Glomerular visceral epithelial cell (primary cell): ENCODE measurements around the gene SCAF8.

Source experiments
- DNase-seq: peaks from one replicate; pipeline ENCODE4 v3.0.0-alpha.2; 2016; ENCODE audit errors: extremely low spot score

Gene SCAF8

GRCh38 chr6:154839546-154839945 lies 106.3 kb downstream of the SCAF8 start:
- no peak for DNase-seq

DNA sequence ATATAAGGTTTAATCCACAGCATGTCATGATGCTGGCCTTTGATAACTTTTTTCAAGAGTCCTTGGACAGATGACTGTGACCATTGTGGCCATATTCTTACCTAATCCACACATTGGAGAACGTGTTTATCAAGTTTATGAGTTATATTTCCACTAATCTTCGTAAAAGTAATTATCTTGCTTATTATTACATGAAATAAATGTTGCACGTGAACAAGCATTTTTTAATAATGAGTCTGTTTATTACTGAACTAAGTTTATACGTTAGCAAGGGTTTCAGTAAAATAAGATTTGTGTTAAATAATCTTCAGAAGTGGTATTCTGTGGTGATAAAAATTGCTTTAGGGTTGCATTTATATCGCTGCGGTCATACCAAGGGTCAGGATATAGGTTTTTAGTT lies 107.1 kb downstream of the SCAF8 start:
- no peak for DNase-seq

- DNase-seq = no peak
Observed at GRCh38 chr6:154841109-154841508, 107.9 kb downstream of the SCAF8 start.

DNA sequence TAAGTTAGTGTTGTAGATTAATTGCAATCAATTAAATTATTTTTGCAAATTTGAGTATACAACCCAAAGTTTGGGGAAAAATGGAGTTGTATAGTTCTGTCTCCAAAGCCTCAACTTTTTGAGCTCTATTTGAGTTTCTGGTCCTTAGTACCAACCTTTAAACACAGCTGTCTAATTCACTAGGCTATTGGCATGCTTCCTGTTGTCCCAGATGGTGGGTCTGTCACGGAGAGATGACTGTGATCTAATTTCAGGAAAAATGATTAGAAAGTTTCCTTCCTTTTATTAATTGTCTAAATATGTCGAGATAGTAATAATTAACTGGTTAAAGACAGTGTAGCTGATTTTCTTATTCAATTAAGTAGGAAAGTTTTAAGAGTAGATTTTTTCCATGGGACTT lies 109.6 kb downstream of the SCAF8 start:
- DNase-seq = no peak

DNA sequence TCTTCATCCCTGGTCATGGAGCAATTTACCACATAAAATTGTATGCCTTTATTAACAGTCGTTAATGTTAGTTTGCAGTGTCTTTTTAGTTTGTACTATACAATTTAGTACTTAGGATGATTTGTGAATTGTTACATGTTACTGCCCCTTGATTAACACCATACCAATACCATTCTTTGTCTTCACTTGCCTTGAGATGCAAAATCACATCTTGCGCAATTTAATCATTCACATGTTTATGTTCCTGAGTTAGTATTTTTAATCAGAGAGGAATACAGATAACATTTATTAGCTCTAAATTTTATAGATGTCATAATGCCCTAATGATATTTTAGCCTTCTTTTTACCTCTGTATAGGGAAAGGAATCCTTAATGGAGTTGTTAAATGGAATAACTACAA lies 114.1 kb downstream of the SCAF8 start:
- no peak for DNase-seq

DNA sequence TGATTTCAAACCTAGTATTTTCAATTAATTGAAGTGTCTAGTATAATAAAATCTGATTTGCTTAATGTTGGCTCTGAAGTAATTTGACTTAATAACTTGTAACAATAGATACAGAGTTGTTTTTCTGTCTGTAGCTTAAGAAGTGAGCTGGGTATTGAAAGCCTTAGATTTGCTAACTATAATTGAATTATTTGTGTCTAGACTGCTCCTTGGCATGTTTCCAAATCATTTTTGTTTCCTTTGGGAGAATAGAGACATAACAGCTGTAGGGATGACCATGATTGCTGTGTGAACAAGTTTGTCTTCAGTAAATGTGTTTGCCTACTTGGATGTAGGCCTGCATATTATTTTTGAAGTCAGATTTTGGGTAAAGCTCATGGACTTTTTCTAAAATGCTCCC lies 115.4 kb downstream of the SCAF8 start:
- DNase-seq = peak; percentile 7

DNA sequence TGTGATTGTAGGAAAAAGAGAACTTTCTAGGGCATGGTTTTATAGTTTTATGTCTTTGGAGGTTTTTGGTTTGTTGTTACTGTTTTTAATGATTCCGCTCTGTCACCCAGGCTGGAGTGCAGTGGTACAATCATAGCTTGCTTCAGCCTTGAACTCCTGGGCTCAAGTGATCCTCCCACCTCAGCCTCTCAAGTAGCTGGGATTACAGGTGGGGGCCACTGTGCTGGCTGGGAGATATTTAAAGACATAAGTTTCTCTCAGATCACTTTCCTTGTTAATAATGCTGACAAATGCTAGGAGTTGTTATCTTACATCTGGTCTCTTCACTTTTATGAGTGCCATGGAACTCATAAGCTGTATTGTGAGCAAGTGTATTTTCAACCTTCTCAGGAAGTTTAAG lies 116.3 kb downstream of the SCAF8 start:
- DNase-seq = no peak

GRCh38 chr6:154852687-154853086 lies 119.5 kb downstream of the SCAF8 start:
- DNase-seq = no peak

DNA sequence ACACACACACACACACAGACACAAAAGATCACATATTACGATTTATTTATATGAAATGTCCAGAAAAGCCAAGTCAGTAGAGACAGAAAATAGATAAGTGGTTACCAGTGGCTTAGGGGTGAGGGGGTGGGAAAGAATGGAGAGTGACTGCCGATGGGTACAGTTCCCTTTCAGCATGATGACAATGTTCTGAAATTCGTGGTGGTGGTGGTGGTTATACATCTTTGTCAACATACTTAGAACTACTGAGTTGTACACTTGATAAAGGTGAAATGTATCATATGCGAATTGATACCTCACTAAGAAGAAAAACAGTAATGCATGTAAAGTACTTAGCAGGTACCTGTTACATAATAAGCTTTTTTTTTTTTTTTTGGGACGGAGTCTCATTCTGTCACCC lies 124.3 kb downstream of the SCAF8 start:
- no peak for DNase-seq

DNA sequence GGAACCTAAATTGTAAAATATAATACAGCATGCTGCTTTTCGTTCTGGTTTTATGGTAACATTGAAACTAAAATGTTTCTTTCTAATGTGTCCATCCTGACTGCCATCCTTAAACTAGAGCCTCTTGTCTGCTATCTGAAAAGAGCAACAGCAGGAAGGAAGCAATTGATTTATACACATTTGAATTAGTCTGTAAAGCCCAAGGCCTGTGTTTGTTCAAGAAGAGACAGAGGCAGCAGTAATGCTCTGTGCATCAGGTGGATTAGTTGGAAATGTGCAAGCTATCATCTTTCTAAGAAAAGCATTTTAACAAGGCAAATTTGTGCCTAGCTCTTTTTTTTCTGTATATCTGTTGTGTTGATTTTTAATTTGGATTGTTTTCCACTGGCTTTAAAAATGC lies 128.6 kb downstream of the SCAF8 start:
- no peak for DNase-seq

DNA sequence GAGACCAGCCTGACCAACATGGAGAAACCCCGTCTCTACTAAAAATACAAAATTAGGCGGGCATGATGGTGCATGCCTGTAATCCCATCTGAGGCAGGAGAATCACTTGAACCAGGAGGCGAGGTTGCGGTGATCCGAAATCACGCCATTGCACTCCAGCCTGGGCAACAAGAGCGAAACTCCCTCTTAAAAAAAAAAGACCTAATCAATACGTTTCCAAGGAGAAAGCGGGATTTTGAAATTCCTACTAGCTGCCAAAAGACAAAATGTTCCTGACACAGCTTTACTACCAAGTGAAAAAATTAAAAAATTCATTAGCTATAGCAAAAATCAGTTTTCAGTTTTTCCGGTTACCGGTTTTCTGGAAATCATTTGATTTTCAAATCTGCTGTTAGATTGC lies 129.3 kb downstream of the SCAF8 start:
- DNase-seq = no peak

- DNase-seq = no peak
Observed at GRCh38 chr6:154864066-154864430, 130.8 kb downstream of the SCAF8 start.

- DNase-seq = no peak
Observed at GRCh38 chr6:154865291-154865690, 132.1 kb downstream of the SCAF8 start.

- DNase-seq = peak; percentile 60
Observed at GRCh38 chr6:154868143-154868594, 135.0 kb downstream of the SCAF8 start.

DNA sequence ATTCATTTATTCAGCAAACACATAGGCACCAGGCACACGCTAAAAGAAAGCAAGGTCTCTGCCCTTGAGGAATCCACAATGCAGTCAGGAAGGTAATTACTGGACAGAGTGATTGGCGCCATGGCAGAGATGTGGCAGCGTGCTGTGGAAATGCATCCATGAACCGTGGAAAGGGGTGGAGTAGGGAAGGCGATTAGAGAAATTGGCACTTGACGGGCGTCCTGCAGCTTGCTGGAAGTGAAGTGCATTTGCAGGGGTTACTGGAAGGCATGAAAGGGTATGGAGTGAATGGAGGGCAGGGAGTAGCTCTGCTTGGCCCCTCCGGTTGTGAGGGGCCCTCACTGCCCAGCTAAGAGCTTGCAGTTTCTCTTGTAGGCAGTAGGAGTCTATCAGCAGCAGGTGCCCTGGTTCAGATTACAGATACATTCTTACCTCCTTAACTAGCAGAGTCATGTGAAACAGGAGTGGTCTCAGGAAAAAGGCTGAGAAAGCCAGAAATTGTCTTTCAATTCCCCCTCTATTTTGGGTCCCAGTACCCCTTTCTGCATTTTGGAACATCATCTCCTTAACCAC lies 139.4 kb downstream of the SCAF8 start:
- no peak for DNase-seq

DNA sequence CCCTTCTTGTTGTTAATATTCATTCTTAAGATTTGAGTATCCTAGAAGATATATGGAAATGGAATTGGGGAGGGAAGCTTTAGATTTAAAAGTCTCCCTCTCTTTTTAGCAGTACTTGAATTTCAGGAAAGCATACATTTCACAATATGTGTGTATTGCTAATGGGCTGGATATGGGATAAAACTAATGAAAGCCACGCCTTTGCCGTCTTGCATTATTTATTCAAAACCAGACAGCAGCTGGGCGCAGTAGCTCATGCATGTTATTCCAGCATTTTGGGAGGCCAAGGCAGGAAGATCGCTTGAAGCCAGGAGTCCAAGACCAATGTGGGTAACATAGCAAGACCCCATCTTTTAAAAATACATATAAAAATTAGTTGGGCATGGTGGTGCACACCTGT lies 140.3 kb downstream of the SCAF8 start:
- DNase-seq = no peak

- DNase-seq = no peak
Observed at GRCh38 chr6:154874773-154875592, 141.8 kb downstream of the SCAF8 start.

DNA sequence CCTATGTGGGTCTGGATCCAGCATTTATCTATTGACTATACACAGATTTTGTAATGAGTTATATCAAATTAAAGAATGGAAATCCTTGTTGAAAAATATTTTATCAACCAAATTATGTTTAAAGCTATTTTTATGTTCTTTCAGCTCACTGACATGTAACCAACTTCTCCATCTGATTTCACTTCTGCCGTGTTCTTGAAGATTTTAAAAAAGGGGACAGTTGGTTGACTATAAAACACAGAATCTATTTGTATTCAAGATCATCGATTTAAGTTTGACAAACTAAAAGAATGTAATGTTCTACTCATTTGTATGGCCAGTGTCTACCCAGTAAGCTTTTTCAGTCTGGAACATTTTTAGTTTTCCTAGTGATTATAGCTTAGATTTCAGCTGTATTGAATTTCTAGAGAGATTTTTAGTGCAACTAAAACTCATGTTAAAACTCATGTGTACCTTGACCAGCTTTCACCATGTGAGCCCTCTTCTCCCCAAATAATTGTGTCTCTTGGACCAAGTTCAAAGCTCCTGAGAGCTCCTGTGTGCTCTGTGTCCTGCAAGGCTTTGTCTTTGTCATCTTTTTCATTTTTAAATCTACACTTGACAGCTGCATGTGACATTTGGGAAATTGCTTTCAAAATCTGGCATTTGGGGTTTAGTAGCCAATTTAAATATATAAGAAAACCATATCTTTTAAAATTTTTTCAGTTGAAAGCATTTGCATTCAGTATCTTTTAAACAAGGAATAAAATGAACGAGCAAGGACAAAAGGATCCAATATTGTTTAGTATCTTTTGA lies 143.5 kb downstream of the SCAF8 start:
- no peak for DNase-seq

- DNase-seq = no peak
Observed at GRCh38 chr6:154878871-154879491, 145.8 kb downstream of the SCAF8 start.

- no peak for DNase-seq
Observed at GRCh38 chr6:154882107-154882506, 148.9 kb downstream of the SCAF8 start.
